PC-9 (cell line): ENCODE results near the gene RNF223.

Experiments used
- CTCF ChIP-seq: fragments of 200-600 bp; sonication (generic); conservative IDR thresholded peaks from 2 replicates; pipeline ENCODE4 v1.6.1; 2017; ENCODE audit warnings: mixed run types, antibody characterized with exemption, mild to moderate bottlenecking, moderate library complexity
- EZH2 ChIP-seq: fragments of 200-600 bp; sonication (generic); IDR thresholded peaks from 2 replicates; pipeline ENCODE4 v1.8.0; 2017; ENCODE audit warnings: antibody characterized with exemption, low read depth

- no peak for TF ChIP-seq CTCF
- no peak for TF ChIP-seq EZH2
Measured at GRCh38 chr1:1059494-1060280, 14.4 kb downstream of the RNF223 start.
